ENCODE data around the gene TPPP3. TPM values are rescaled to one million over a fixed set of nuclear protein-coding genes. Genes with fewer than 3 reads are reported as not detected.

Gene TPPP3
- total RNA-seq, 2 donors from 2014 or later, result 0.64 to 0.73 TPM

GRCh38 chr16:67349172-67349571 lies 44.1 kb downstream of the TPPP3 start:
- Mint-ChIP-seq H3K27me3 (ENCODE audit: insufficient read depth) (peaks cover 4% of the 10 kb centered on the region), H3K36me3 (ENCODE audit: low read depth) (no peaks in the 10 kb centered on the region), H3K4me3 (no peak overlapping the region), H3K4me1 (peaks cover 5% of the 10 kb centered on the region), H3K27ac (no peak overlapping the region), H3K9me3 (no peaks in the 10 kb centered on the region)
- H3K9ac ChIP-seq (ENCODE audit: extremely low read depth, low read length, poor library complexity, severe bottlenecking), result no peak overlapping the region
- no peaks in the 10 kb centered on the region for H3K36me3 ChIP-seq (ENCODE audit: control insufficient read depth, insufficient read depth, low read length)
- peaks cover 6% of the 10 kb centered on the region for H3K27me3 ChIP-seq (ENCODE audit: control insufficient read depth, insufficient read depth, low read length, poor library complexity, severe bottlenecking)
- H3K27ac ChIP-seq (ENCODE audit: low read depth, low read length), result no peak overlapping the region
- DNase-seq, result no peak
- H3K4me1 ChIP-seq (ENCODE audit: control insufficient read depth, insufficient read depth, low read length), result no peaks in the 10 kb centered on the region
- H3K4me3 ChIP-seq (ENCODE audit: low read length), result no peak overlapping the region
- TF ChIP-seq CTCF (conservative IDR thresholded peaks at IDR 0.05), result peak; percentile 52
- H3K9me3 ChIP-seq (ENCODE audit: control insufficient read depth, low read length), result no peaks in the 10 kb centered on the region

DNA sequence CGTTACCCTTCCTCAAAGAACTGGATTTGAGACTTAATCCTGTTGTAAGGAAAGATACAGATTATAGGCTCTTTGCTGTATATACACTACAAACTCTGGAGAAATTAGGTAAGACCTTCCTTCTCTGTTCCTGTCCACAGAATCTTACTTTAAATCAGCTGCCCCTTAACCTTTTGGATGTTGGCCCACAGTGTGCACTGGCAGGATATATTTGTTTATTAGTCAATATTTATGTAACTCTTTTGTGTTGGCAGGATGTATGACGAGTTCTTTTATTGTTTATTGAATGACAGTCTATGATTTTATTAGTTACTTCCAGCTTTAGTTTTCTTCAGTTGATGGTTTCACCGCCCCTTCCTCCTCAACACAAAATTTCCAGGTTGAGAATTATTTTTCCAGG lies 47.0 kb downstream of the TPPP3 start:
- no peak for DNase-seq
- TF ChIP-seq CTCF (conservative IDR thresholded peaks at IDR 0.05), result no peak
- no peak overlapping the region for H3K27ac Mint-ChIP-seq
- peaks cover 4% of the 10 kb centered on the region for H3K27me3 Mint-ChIP-seq (ENCODE audit: insufficient read depth)
- Histone ChIP-seq H3K36me3 (ENCODE audit: control insufficient read depth, insufficient read depth, low read length) (no peaks in the 10 kb centered on the region), H3K4me3 (ENCODE audit: low read length) (no peak overlapping the region), H3K4me1 (ENCODE audit: control insufficient read depth, insufficient read depth, low read length) (no peaks in the 10 kb centered on the region), H3K9ac (ENCODE audit: extremely low read depth, low read length, poor library complexity, severe bottlenecking) (no peak overlapping the region), H3K9me3 (ENCODE audit: control insufficient read depth, low read length) (no peaks in the 10 kb centered on the region), H3K27me3 (ENCODE audit: control insufficient read depth, insufficient read depth, low read length, poor library complexity, severe bottlenecking) (peaks cover 6% of the 10 kb centered on the region), H3K27ac (ENCODE audit: low read depth, low read length) (no peak overlapping the region)
- H3K4me1 Mint-ChIP-seq, result peaks cover 2% of the 10 kb centered on the region
- no peaks in the 10 kb centered on the region for H3K36me3 Mint-ChIP-seq (ENCODE audit: low read depth)
- H3K4me3 Mint-ChIP-seq, result no peak overlapping the region
- 100% methylated on average over 1 of the region's 3 CpGs for WGBS, 2 experiments (ENCODE audit: insufficient coverage in 1 of 2, insufficient read length in 1 of 2)
- no peaks in the 10 kb centered on the region for H3K9me3 Mint-ChIP-seq

- H3K4me3 Mint-ChIP-seq, result no peak overlapping the region
- WGBS, 2 experiments (ENCODE audit: insufficient coverage in 1 of 2, insufficient read length in 1 of 2), result 96 to 100% methylated on average over 1 of the region's 1 CpG
- H3K27ac ChIP-seq (ENCODE audit: low read depth, low read length), result no peak overlapping the region
- H3K36me3 ChIP-seq (ENCODE audit: control insufficient read depth, insufficient read depth, low read length), result no peaks in the 10 kb centered on the region
- no peak for TF ChIP-seq CTCF (conservative IDR thresholded peaks at IDR 0.05)
- peaks cover 2% of the 10 kb centered on the region for H3K4me1 Mint-ChIP-seq
- DNase-seq, result no peak
- peaks cover 4% of the 10 kb centered on the region for H3K27me3 Mint-ChIP-seq (ENCODE audit: insufficient read depth)
- no peak overlapping the region for H3K9ac ChIP-seq (ENCODE audit: extremely low read depth, low read length, poor library complexity, severe bottlenecking)
- H3K9me3 ChIP-seq (ENCODE audit: control insufficient read depth, low read length), result no peaks in the 10 kb centered on the region
- H3K27me3 ChIP-seq (ENCODE audit: control insufficient read depth, insufficient read depth, low read length, poor library complexity, severe bottlenecking), result peaks cover 6% of the 10 kb centered on the region
- H3K27ac Mint-ChIP-seq, result no peak overlapping the region
- no peak overlapping the region for H3K4me3 ChIP-seq (ENCODE audit: low read length)
- no peaks in the 10 kb centered on the region for H3K9me3 Mint-ChIP-seq
- no peaks in the 10 kb centered on the region for H3K4me1 ChIP-seq (ENCODE audit: control insufficient read depth, insufficient read depth, low read length)
- no peaks in the 10 kb centered on the region for H3K36me3 Mint-ChIP-seq (ENCODE audit: low read depth)
Observed at GRCh38 chr16:67345401-67345800, 47.9 kb downstream of the TPPP3 start.

Measured in endodermal cell (in vitro differentiated cells).